IPS DF 19.7 (cell line): Measurements from ENCODE around the gene PPA1.
"Not testable (repeated sequence)": the region's sequence is repeated elsewhere in the genome, so short reads cannot be mapped to it uniquely, and the experiment has no call there.

ENCODE experiments used
- DNase-seq: peaks from one replicate; pipeline ENCODE4 v3.0.0-alpha.2; 2013; ENCODE audit warnings: low read depth, low spot score

PPA1 gene

DNA sequence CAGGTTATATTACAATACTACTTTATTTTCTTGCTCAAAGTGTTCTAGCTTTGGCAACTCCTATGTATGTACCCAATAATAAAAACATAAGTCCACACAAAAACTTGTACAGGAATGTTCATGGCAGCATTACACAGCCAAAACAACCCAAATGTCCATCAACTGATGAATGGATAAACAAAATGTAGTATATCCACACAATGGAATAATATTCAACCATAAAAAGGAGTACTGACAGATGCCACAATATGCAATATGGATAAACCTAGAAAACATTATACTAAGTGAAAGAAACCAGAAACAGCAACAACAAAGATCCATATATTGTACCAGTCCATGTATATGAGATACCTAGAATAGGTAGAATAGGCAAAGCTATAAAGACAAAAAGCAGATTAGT is 21.0 kb downstream of the PPA1 start:
- DNase-seq: no peak

DNA sequence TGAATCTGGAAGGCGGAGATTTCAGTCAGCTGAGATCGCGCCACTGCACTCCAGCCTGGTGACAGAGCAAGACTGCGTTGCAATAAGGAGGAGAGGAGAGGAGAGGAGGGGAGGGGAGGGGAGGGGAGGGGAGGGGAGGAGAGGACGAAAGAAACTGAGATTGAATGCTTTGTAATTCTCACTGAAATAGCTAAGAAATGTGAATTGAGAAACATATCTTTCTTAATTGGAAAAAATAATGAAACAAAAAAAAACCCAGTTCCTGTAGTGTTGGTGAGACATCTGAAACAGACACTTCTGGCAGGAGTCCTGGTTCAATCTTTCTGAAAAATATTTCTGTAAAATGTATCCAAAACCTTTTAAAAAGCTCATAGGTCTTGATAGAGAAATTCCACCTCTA is 26.5 kb downstream of the PPA1 start:
- no peak for DNase-seq

DNA sequence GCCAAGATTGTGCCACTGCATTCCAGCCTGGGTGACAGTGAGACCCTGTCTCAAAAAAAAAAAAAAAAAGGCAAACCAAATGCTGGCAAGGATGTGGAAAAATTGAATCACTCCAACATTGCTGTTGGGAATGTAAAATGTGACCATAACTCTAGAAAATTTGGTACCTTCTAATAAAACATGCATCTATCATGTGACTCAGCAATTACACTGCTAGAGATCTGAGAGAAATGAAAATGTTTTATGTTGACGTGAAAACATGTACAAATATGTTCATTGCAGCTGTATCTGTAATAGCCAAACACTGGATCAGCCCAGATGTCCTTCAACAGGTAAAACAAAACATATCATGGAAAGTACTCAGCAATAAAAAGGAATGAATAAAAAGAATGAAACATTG is 32.1 kb downstream of the PPA1 start:
- no peak for DNase-seq

DNA sequence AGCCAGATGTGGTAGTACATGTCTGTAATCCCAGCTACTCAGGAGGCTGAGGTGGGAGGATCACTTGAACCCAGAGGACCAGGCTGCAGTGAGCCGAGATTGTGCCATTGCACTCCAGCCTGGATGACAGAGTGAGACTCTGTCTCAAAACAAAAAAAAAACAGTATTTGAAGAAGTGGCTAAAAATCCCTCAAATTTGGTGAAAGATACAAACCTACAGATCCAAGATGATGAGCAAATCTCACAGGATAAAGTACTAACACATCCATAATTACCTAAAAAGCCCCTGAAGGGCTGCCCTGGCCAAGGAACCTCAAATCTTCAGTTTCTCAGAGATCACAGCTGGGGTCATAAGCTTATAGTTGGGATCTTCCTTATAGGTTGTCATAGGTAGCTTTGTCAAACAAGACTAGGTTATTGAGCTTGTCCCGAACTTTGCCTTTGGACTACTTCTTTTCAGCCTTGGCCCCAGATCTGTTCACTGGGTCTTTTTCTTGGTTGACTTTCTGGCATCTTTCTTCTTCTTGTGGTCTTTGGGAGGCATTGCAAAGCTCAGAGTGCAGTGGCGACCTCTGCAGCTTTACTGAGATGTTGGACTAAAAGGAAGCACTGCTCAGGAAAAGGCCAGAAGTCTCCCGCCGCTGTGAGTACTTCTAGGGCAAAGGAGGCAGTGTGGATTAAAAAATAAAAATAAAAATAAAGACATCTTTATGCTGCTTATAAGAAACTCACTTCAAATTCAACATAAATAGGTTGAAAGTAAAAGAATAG is 34.3 kb downstream of the PPA1 start:
- no peak for DNase-seq

DNA sequence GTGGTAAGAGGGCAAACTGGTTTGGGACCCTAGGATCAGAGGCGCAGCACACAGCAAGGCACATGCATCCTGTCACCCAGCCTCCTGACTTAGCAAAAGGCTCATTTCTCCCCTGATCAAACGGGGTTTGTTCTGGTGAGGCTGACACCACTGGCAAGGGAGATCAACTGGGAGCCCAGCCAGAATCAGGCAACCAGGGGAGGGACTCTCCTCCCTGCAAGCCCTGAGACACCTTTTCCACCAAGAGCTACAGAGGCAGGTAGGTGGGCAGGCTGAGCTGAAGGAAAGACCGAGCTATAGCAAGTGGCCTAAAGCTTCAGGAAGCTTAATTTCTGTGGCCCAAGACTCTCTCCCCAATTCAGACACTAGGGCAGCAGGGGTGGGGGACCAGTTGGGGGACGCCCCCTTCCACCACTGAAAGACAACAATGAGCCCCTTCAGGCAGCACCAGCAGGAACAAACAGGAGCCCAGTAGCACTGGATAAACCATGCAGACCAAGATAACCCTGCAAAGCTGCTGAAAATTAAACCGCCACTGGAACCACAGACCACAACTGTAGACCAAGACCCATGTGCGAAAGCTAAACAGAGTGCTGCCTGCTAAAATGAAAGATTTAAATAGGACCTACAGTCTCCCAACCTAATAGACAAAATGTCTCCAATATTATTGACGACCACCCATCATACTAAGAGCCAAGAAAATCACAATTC is 35.8 kb downstream of the PPA1 start:
- no peak for DNase-seq

DNA sequence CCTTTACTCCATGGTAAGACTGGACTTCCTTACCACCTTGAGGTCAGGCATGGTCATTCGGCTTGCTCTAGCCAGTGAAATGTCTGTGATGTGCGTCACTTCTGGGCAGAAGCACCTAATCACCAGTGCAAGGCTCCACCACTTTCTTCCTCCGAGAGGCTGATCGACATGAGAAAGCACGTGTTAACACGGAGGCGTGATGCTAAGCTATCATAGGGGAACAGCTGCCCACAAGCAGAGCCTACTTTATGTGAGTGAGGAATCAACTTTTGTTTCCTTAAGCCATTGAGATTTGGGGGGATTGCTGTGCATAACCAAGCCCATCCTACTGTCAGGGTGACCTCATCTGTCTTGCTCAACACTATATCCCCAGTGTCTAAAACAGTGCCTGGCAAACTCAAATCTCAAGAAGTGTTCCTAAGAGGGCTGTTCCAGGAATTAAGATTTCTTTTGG is 39.8 kb downstream of the PPA1 start:
- DNase-seq: no peak

DNA sequence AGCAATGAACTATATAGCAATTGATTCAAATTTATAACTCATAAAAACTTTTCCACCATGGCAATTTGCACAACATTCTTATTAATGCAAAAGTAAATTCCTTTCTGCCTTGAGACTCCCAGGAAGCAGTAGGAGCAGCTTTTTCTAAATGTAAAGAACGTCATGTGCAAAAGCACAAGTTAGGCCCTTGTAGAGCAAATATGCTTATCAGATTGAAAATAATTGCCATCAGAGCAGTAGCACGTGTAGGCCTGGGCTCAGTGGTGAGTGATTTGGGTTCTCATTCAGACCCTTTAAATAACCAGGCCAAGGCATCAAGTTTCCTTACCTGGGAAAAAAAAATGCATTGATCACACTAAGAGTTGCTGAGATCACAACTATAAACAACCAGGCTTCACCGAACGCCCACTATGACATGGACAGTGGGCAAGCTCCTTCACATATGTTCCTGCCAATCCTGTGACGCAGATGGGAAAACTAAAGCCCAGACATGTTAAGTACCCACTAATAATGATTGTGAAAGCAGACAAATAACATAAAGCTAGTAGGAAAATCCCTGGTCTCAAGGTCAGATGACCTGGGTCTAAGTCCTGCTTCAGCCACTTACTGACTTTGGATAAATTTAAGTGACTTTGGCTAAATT is 40.8 kb downstream of the PPA1 start:
- no peak for DNase-seq

DNA sequence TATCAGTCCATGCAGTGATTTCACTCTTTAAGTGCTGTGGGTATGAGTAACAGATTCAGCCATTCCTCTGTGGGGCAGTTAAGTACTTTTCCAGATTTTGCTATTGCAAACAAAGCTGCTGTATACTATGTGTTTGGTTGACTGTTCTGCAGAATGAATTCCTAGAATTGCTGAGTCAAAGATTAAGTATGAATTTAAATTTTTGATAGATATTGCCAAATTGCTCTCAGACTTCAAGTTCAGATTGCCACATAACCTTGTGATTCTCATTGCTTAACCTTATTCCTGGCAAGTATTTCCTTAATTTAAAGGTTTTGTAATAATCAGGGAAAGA is 41.3 kb downstream of the PPA1 start:
- no peak for DNase-seq

DNA sequence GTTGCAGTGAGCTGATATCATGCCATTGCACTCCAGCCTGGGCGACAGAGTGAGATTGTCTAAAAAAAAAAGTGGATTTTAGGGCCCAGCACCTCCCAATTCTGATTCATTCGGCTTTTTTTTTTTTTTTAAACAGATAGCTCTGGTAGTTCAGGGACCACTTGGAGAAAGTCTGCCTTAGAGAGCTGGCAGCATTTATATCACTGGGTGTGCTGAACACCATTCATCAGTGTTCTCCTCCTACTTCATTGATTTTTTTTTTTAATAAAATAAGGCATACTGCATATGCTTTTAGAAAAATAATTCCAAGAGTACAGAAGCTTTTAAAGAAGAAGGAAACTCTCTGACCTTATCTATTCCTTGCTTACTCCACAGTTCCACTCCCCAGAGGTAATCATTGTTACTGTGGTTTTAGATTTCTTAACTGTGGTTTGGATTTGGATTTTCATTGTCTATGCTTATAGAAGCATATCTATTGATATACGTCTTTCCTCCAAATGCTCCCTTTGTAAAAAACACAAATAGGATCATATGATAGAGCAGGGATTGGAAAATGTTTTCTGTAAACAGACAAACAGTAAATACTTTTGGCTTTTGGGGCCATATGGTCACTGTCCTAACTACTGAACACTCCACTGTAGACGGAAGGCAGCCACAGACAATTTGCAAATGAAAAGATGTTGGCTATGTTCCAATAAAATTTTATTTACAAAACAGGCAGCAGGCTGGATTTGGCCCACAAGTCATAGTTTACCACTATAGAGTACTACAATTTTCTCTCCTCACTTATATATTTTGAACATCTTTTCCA is 41.9 kb downstream of the PPA1 start:
- DNase-seq: no peak

DNA sequence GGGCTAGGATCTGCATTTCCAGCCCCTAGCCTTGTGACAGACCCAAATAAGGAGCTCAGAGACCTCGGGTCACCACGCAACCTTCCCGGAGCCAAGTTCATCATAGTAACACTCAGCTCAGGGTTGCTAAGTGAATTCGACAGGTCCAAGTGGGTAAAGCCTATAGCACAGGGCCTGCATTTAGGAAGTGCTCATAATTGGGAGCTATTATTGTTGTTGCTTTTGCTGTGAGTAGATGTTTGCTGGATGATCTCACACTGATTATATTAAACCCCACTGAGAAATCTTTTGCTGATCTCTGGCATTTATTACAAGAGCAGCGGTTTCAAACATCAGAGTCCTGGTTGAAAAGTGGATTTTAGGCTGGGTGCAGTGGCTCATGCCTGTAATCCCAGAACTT is 42.6 kb downstream of the PPA1 start:
- DNase-seq: no peak

DNA sequence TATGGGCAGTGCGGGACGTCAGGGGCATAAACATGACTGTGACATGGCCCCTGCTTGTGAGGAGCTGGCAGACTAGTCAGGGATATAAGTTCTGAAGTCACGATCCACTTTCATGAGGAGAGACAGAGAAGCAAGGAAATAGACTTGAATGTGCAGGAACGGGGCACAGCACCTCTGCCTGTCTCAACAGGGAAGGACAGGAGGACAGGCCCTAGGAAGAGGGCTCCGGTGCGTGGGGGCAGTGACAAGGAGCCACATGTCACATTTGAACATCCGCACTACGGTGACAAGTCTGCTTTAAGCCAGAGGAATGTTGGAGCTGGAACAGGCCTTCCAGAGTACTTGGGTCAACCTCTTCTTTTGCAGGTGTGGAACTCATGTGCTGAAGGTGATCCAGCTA is 43.1 kb downstream of the PPA1 start:
- DNase-seq: no peak

DNA sequence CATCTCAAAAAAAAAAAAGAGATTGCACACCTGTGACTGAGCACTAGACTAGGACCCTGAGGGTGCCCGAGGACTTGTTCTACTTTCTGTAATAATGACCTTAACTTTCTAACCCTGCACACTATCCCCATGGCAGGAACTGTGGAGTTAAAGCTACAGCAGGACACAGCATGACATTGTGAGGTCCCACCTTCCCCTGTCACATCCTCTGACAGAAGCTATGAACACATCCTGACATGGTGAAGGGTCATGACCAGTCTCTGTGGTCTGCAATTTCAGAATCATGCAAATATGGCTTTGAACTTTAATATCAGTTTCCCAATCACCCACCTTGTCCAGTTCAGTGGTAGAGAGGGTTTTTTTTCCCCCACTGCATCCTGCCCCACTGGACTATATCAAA is 44.5 kb downstream of the PPA1 start:
- no peak for DNase-seq

DNA sequence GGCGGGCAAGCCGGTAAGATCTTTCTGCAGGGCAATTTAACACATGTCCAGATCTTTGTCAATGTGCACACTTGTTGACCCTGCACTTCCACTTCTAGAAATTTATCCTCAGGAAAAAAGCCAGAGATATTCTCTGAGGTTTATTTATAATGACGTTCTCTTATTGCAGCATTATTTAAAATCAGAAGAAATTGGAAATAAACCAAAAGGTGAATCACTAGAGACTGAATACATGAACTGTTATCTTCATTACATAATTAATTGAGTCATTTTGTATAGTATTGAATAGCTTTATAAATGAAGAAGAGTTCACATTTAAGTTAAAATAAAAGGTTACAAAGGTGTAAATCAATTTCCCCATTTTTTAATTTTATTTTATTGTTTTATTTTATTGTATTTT is 46.7 kb downstream of the PPA1 start:
- no peak for DNase-seq

DNA sequence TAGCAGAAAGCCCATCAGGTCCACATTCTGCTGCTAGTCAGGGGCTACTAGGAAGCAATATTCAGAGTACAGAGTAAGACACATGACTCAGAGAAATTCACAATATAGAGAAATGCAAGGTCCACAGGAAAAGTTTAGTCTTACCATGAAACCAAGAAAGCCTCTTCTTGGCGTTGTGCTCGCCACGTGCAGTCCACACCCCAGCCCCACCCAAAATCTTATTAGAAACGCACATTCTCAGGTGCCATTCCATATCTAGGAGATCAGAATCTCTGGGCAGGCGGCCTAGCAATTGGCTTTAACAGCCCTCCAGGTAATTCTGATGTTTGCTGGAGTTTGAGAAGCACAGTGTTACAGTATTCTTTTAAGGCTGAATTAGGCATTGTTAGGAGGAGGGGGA is 47.1 kb downstream of the PPA1 start:
- DNase-seq: no peak

DNA sequence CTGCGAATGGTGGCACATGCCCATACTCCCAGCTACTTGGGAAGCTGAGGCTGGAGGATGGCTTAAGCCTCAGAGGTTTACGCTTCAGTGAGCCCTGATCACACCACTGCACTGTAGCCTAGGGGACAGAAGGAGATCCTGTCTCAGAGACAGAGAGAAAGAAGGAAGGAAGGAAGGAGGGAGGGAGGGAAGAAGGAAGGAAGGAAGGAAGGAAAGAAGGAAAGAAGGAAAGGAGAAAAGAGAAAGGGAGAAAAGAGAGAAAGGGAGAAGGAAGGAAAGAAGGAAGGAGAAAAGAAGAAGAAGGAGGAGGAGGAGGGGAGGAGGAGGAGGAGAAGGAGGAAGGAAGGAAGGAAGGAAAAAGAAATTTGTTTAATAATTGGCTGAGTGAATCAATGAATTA is 49.9 kb downstream of the PPA1 start:
- no peak for DNase-seq

DNA sequence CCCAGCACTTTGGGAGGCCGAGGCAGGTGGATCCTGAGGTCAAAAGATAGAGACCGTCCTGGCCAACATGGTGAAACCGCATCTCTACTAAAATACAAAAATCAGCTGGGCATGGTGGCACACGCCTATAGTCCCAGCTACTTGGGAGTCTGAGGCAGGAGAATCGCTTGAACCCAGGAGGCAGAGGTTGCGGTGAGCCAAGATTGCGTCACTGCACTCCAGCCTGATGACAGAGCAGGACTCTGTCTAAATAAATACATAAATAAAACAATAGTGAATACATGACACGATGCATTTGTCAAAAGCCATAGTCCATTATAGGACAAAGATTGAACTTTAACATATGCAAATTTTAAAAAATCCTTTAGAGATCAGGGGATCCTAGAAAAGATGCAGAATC is 54.0 kb downstream of the PPA1 start:
- DNase-seq: not testable (repeated sequence)

DNA sequence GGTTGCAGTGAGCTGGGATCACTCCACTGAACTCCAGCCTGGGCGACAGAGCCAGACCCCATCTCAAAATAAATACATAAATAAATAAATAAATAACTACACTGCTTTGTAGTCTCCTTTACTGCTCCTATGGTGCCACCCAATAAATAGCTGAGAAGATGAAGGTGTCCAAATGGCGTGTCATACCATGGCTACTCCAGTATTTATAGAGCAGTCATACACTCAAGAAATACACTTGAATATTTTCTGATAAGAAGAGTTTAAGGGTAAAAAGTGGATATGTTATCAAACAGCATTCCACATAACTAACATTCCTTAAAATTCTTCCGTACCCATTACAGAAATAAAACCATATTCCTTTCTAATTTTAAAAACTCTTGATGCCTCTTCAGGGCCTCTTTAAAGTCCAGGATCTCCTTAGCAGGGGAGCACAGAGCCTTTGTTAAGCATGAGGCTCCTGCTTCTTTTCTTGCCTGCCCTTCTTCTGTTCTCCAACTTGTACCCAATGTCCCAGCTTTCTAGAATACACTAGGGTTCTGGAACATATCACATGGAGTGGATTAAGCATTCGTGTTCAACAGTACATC is 55.0 kb downstream of the PPA1 start:
- no peak for DNase-seq

DNA sequence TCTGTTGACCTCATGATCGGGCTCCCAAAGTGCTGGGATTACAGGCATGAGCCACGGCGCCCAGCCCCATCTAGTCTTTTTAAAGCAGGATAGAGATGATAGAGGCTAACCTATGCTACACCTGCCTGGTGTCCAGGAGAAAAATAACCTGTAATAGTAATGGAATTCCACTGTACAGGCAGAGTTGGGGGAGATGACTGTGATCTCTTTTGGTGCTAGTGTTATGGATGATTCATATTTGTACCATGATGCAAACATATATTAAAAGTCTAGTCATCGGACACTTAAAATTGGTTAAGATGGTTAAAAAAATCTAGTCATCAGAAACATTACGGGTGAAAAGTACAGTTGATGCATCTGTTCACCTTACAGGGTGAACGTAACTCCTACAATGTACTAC is 56.8 kb downstream of the PPA1 start:
- no peak for DNase-seq

DNA sequence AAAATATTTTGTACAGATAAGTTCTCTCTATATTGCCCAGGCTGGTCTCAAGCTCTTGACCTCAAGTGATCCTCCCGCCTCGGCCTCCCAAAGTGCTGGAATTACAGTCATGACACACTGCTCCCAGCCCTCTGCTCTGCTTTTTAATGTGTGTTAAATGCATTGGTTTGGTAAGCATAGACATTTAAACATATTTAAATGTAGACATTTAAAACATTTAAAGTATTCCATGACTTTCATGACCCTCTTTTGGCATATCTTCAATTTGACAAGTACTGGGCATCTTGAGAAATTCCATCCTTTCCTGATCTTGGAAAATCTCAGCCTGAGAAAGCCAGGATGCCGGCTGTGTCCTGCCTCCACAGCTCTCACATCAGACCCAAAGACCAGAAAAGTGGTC is 57.7 kb downstream of the PPA1 start:
- no peak for DNase-seq

DNA sequence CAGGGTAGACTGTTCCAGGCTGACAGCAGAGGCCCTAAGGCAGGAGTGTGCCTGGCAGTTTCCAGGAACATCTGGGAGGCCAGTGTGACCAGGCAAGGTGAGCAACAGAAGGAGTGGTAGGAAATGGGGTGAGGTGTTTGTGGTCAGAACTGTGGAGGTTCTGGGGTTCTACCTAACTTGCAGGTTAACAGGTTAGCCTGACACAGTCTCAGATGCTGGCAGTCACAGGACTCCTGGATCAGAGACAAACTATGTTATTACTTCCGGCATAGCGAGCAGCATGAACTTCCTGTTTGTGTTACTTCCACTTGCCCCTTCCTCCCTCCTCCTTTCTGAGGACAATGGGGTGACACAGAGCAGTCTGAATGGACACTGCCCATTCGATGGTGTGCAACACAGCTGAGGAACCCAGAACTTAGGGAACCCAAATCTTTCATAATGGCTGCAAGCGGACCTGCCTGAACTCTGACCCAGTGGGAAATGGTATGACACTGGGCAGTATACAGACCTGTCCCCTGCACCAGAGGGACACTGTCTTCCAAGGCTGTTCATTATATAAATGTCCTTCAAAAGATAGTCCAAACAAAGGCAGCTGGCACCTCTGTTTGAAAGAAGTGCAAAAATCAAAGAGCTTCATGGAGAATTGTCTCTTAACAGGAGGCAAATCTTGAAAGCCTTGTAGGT is 59.0 kb downstream of the PPA1 start:
- no peak for DNase-seq

DNA sequence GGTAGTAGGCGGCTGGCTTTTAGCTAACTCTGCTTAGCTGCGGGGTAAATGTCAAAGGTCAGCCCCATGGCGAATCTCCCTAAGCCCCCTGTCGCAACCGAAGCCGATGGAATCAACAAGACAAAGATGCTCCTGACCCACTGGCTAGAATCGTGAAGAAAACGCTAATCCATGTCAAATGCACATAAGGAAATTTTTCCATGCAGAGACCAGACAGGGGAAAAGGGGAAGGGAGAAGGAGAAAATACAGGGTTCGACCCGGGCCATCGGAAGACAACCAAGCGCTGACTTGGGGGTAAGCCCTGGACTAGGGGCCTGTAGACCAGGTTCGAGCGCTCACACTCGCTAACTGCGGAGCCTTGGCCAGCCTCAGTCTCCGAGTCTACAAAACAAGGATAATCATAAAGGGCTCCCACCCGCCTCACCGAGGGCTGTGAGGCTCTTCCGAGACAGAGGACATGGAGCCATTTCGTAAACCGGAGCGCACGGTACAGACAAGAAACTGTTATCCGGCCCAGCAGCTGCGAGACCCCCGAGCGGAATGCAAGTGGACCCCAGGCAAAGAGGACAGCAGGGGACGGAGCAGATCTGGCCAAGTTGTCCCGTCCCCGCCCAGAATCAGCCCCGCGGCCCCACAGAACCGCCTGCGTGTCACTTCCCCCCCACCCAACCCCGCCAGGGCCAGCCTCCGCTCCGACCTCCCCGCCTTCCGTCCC is 63.4 kb downstream of the PPA1 start:
- DNase-seq: no peak
